Measurements from ENCODE around the gene MINDY4. TPM values are rescaled to one million over a fixed set of nuclear protein-coding genes. Genes with fewer than 3 reads are reported as not detected.
A peak's percentile ranks its signal among the peaks of the same experiment; 100 is the strongest.
"Not testable (repeated sequence)": the region's sequence is repeated elsewhere in the genome, so short reads cannot be mapped to it uniquely, and the experiment has no call there.

MINDY4 gene
- total RNA-seq, 4 donors from 2014 or later = 11.0 to 30.9 (median 18.9) TPM

DNA sequence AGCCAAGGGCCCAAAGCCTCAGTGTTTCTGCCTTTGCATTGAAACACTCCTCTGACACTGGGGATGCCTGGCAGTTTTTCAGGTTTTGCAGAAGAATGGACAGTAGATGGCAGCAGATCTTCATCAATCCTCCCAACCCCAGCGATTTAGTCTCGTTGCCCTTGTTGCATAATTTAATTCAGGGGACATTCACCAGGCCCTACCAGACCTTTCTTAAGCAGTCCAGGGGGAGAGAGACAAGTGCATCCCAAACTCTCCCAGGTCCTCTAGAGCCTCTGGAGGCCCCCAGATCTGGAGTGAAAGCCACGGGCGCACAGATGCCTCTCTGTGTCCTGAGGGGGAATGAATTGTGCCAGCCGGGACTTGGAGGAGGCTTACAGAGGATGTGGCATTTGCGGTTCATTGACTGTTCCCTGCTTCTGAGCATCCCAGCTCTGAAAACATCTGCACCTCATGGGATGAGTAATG lies 29.6 kb downstream of the MINDY4 start:
- DNase-seq (ENCODE audit: low spot score) = no peak
- TF ChIP-seq, protein P1, sequence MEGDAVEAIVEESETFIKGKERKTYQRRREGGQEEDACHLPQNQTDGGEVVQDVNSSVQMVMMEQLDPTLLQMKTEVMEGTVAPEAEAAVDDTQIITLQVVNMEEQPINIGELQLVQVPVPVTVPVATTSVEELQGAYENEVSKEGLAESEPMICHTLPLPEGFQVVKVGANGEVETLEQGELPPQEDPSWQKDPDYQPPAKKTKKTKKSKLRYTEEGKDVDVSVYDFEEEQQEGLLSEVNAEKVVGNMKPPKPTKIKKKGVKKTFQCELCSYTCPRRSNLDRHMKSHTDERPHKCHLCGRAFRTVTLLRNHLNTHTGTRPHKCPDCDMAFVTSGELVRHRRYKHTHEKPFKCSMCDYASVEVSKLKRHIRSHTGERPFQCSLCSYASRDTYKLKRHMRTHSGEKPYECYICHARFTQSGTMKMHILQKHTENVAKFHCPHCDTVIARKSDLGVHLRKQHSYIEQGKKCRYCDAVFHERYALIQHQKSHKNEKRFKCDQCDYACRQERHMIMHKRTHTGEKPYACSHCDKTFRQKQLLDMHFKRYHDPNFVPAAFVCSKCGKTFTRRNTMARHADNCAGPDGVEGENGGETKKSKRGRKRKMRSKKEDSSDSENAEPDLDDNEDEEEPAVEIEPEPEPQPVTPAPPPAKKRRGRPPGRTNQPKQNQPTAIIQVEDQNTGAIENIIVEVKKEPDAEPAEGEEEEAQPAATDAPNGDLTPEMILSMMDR (IDR thresholded peaks at IDR 0.05) = no peak
- peak; percentile 34 for ATAC-seq (ENCODE audit: low FRiP score)

DNA sequence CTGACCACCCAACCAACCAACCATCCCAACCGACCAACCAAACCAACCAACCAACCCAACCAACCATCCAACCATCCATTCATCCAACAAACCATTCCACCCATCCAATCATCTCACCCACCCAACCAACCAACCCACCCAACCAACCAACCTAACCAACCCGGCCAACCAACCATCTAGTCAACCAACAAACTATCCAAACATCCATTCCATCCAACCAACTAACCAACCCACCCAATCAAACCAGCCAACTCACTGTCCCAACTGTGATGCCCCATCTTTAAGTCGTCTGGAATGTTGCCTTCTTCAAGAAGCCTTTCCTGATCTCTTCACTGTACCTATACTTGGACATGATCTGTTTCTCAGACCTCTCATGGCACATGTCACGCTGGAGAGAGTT lies 31.6 kb downstream of the MINDY4 start:
- DNase-seq (ENCODE audit: low spot score) (no peak), ATAC-seq (ENCODE audit: low FRiP score) (no peak)
- TF ChIP-seq, protein P1 (IDR thresholded peaks at IDR 0.05) = no peak

DNA sequence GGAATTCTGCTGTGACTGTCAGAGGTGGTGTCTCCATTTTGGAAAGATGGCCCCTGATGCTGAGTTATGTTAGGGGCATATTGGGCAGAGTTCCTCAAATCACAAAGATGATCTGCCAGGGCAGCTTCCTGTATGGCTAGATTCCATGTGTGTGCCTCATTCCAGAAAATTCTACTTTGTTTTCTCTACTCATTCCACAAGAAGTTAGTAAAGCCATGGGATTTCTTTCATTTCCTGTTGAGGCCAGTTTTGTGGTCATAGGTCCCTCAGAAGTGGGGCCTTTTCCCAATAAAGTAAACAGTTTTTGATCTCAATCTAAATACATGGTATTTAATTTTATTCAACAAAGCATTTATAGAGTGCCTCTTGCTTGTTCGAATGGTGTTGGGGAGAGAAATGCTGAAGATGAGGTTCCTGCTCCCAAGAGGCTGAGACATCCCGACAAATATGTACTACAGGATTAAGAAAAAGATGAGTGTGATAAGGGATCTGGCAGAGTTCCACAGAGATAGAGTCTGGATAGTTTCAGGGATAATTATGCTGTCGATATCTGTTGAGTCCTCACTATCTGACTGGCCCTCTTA lies 33.0 kb downstream of the MINDY4 start:
- ATAC-seq (ENCODE audit: low FRiP score) (no peak), DNase-seq (ENCODE audit: low spot score) (no peak)
- TF ChIP-seq, protein P1 (IDR thresholded peaks at IDR 0.05) = no peak

DNA sequence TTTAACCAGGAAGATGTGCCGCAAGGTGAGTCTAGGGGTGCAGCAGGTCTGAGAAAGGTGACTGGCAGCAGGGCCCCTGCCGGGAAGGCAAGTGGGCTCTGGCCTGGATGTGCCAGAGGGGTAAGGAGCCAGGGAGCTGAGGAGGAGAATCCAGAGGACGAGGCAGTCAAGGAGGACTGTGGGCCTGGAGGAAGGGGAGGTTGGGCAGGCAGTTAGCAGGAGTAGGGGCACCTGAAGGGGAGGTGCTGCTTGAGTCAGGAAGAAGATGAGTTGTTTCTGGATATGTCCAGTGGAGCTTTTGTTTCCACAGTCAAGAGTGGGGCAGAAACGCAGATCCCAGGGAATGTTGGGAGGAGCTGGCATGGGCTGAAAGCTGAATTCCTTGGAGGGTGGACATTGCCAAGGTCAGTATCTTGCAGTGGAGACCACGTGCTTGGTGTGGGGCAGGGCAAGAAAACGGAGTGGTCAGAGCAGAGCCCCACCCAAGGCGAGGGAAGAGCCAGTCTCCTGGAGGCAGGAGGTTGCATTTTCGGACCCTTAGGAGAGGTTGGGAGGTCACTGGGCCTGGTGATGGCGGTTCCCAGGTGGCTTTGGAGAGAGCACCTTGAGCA lies 34.0 kb downstream of the MINDY4 start:
- TF ChIP-seq, protein P1 (IDR thresholded peaks at IDR 0.05) = no peak
- peak; percentile 30 for ATAC-seq (ENCODE audit: low FRiP score)
- no peak for DNase-seq (ENCODE audit: low spot score)

DNA sequence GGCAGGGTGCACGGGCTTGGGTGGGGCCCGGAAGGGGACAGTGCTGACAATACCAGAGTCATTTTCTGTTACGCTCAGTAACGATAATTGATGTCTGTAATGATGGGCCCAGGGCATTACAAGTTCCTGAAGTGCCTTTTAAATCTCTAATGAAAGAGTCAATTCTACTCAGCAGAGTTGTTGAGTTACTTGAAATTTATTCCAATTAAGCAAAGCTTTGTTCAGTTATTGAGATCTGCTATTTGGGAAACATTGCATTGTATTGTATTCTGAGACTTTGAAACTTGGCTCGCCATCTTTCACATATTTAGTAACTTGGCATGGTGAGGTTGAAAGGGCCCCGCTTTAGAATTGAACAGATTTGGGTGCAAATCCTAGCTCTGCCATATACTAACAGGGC lies 34.7 kb downstream of the MINDY4 start:
- no peak for ATAC-seq (ENCODE audit: low FRiP score)
- DNase-seq (ENCODE audit: low spot score) = no peak
- TF ChIP-seq, protein P1 (IDR thresholded peaks at IDR 0.05) = no peak

DNA sequence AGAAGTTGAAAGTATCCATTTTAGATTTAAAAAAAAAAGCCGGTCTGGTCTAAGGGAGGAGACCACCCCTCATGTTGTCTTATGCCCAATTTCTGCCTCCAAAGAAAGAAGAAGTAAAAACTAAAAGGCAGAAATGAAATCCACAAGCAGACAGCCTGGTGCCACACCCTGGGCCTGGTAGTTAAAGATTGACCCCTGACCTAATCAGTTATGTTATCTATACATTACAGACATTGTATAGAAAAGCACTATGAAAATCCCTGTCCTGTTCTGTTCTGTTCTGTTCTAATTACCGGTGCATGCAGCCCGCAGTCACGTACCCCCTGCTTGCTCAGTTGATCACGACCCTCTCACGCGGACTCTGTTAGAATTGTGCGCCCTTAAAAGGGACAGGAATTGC lies 36.3 kb downstream of the MINDY4 start:
- not testable (repeated sequence) for ATAC-seq (ENCODE audit: low FRiP score); DNase-seq (ENCODE audit: low spot score)

DNA sequence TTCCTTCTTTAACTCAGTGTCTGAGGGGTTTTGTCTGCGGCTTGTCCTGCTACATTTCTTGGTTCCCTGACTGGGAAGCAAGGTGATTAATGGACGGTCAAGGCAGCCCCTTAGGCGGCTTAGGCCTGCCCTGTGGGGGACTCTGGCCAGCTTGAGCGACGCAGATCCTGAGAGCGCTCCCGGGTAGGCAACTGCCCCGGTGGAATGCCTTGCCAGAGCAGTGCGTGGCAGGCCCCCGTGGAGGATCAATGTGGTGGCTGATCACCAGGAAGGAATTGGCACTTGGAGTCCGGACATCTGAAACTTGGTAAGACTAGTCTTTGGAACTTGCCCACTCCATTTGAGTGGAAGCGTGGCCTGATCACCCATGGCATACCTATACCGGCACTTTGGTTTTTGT lies 36.7 kb downstream of the MINDY4 start:
- not testable (repeated sequence) for ATAC-seq (ENCODE audit: low FRiP score)

DNA sequence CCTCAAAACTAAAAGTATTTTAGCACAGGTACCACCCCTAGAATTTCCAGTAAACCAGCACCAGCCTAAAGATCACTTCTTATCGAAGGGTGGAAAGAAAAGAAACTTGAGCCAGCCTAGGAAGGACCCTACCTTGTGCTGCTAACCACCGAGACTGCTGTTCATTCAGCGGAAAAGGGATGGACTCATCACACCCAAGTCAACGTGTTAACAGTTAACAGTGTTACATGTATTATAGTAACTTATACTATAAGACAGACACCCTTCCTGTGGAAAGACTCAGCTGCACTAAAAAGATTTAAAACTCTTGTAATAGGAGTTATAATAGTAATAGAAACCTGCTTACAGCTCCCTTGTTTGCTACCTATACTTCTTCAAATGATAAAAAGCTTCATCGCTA lies 39.8 kb downstream of the MINDY4 start:
- TF ChIP-seq, protein P1 (IDR thresholded peaks at IDR 0.05) = no peak
- ATAC-seq (ENCODE audit: low FRiP score) (no peak), DNase-seq (ENCODE audit: low spot score) (no peak)

More for the DNA sequence above, 36.7 kb downstream of the MINDY4 start:
- DNase-seq (ENCODE audit: low spot score) = not testable (repeated sequence)
